Measurements from ENCODE around the gene POU2AF2. TPM values are rescaled to one million over a fixed set of nuclear protein-coding genes. Genes with fewer than 3 reads are reported as not detected.
"Not testable (repeated sequence)": the region's sequence is repeated elsewhere in the genome, so short reads cannot be mapped to it uniquely, and the experiment has no call there.

The POU2AF2 gene
- total RNA-seq, 1 donor from 2014 or later: not detected

- H3K27me3 ChIP-seq (ENCODE audit: control insufficient read depth in 3 of 3, insufficient read depth in 3 of 3, low read length in 3 of 3): no peaks in the 10 kb centered on the region
- no peaks in the 10 kb centered on the region for H3K36me3 ChIP-seq (ENCODE audit: control insufficient read depth in 3 of 3, insufficient read depth in 3 of 3, low read length in 3 of 3)
Measured at GRCh38 chr11:111282562-111283075, 37.1 kb downstream of the POU2AF2 start.

GRCh38 chr11:111283945-111284481, 38.5 kb downstream of the POU2AF2 start:
- Histone ChIP-seq H3K27ac (ENCODE audit: low read depth, low read length) (peak overlapping the region; percentile 28), H3K9ac (ENCODE audit: low read depth in 1 of 3, low read length in 3 of 3) (peak overlapping the region; percentile 3 to 47 (median 40)), H3K27me3 (ENCODE audit: control insufficient read depth in 3 of 3, insufficient read depth in 3 of 3, low read length in 3 of 3) (no peaks in the 10 kb centered on the region), H3K36me3 (ENCODE audit: control insufficient read depth in 3 of 3, insufficient read depth in 3 of 3, low read length in 3 of 3) (no peaks in the 10 kb centered on the region), H3K4me3 (ENCODE audit: low read length in 3 of 3) (no peak overlapping the region), H3K9me3 (ENCODE audit: control insufficient read depth in 3 of 3, low read length in 3 of 3) (no peaks in the 10 kb centered on the region), H3K4me1 (ENCODE audit: control insufficient read depth in 3 of 3, insufficient read depth in 3 of 3, low read length in 3 of 3) (peaks cover 8 to 13% (median 10%) of the 10 kb centered on the region in 3 donors)

More at GRCh38 chr11:111282562-111283075, 37.1 kb downstream of the POU2AF2 start:
- H3K4me3 ChIP-seq (ENCODE audit: low read length in 3 of 3): no peak overlapping the region
- no peaks in the 10 kb centered on the region for H3K9me3 ChIP-seq (ENCODE audit: control insufficient read depth in 3 of 3, low read length in 3 of 3)
- H3K9ac ChIP-seq (ENCODE audit: low read depth in 1 of 3, low read length in 3 of 3): no peak overlapping the region
- H3K4me1 ChIP-seq (ENCODE audit: control insufficient read depth in 3 of 3, insufficient read depth in 3 of 3, low read length in 3 of 3): peaks cover 8 to 13% (median 10%) of the 10 kb centered on the region in 3 donors
- no peak overlapping the region for H3K27ac ChIP-seq (ENCODE audit: low read depth, low read length)

- H3K4me3 ChIP-seq (ENCODE audit: low read length in 3 of 3): no peak overlapping the region
- no peaks in the 10 kb centered on the region for H3K27me3 ChIP-seq (ENCODE audit: control insufficient read depth in 3 of 3, insufficient read depth in 3 of 3, low read length in 3 of 3)
- peaks cover 9 to 18% (median 10%) of the 10 kb centered on the region in 3 donors for H3K4me1 ChIP-seq (ENCODE audit: control insufficient read depth in 3 of 3, insufficient read depth in 3 of 3, low read length in 3 of 3)
- H3K9me3 ChIP-seq (ENCODE audit: control insufficient read depth in 3 of 3, low read length in 3 of 3): no peaks in the 10 kb centered on the region
- no peak overlapping the region for H3K9ac ChIP-seq (ENCODE audit: low read depth in 1 of 3, low read length in 3 of 3)
- no peak overlapping the region for H3K27ac ChIP-seq (ENCODE audit: low read depth, low read length)
- no peaks in the 10 kb centered on the region for H3K36me3 ChIP-seq (ENCODE audit: control insufficient read depth in 3 of 3, insufficient read depth in 3 of 3, low read length in 3 of 3)
Measured at GRCh38 chr11:111285189-111286091, 39.9 kb downstream of the POU2AF2 start.

- Histone ChIP-seq H3K27ac (ENCODE audit: low read depth, low read length) (no peak overlapping the region), H3K9ac (ENCODE audit: low read depth in 1 of 3, low read length in 3 of 3) (no peak overlapping the region), H3K9me3 (ENCODE audit: control insufficient read depth in 3 of 3, low read length in 3 of 3) (no peaks in the 10 kb centered on the region), H3K4me1 (ENCODE audit: control insufficient read depth in 3 of 3, insufficient read depth in 3 of 3, low read length in 3 of 3) (peaks cover 0 to 8% (median 2%) of the 10 kb centered on the region in 3 donors), H3K27me3 (ENCODE audit: control insufficient read depth in 3 of 3, insufficient read depth in 3 of 3, low read length in 3 of 3) (no peaks in the 10 kb centered on the region), H3K36me3 (ENCODE audit: control insufficient read depth in 3 of 3, insufficient read depth in 3 of 3, low read length in 3 of 3) (no peaks in the 10 kb centered on the region), H3K4me3 (ENCODE audit: low read length in 3 of 3) (no peak overlapping the region)
Measured at GRCh38 chr11:111291764-111292163, 46.2 kb downstream of the POU2AF2 start.

- H3K27ac ChIP-seq (ENCODE audit: low read depth, low read length); H3K27me3 ChIP-seq (ENCODE audit: control insufficient read depth in 3 of 3, insufficient read depth in 3 of 3, low read length in 3 of 3); H3K36me3 ChIP-seq (ENCODE audit: control insufficient read depth in 3 of 3, insufficient read depth in 3 of 3, low read length in 3 of 3); H3K4me3 ChIP-seq (ENCODE audit: low read length in 3 of 3); H3K4me1 ChIP-seq (ENCODE audit: control insufficient read depth in 3 of 3, insufficient read depth in 3 of 3, low read length in 3 of 3); H3K9ac ChIP-seq (ENCODE audit: low read depth in 1 of 3, low read length in 3 of 3); H3K9me3 ChIP-seq (ENCODE audit: control insufficient read depth in 3 of 3, low read length in 3 of 3): not testable (repeated sequence)
Measured at GRCh38 chr11:111292408-111292807, 46.9 kb downstream of the POU2AF2 start.

GRCh38 chr11:111296196-111296595, 50.7 kb downstream of the POU2AF2 start:
- H3K36me3 ChIP-seq (ENCODE audit: control insufficient read depth in 3 of 3, insufficient read depth in 3 of 3, low read length in 3 of 3): no peaks in the 10 kb centered on the region
- H3K9ac ChIP-seq (ENCODE audit: low read depth in 1 of 3, low read length in 3 of 3): no peak overlapping the region

GRCh38 chr11:111297696-111298095, 52.2 kb downstream of the POU2AF2 start:
- Histone ChIP-seq H3K36me3 (ENCODE audit: control insufficient read depth in 3 of 3, insufficient read depth in 3 of 3, low read length in 3 of 3) (no peaks in the 10 kb centered on the region), H3K9ac (ENCODE audit: low read depth in 1 of 3, low read length in 3 of 3) (no peak overlapping the region), H3K4me1 (ENCODE audit: control insufficient read depth in 3 of 3, insufficient read depth in 3 of 3, low read length in 3 of 3) (peaks cover 0 to 4% (median 0%) of the 10 kb centered on the region in 3 donors), H3K9me3 (ENCODE audit: control insufficient read depth in 3 of 3, low read length in 3 of 3) (no peaks in the 10 kb centered on the region), H3K27ac (ENCODE audit: low read depth, low read length) (no peak overlapping the region), H3K27me3 (ENCODE audit: control insufficient read depth in 3 of 3, insufficient read depth in 3 of 3, low read length in 3 of 3) (peaks cover 0 to 8% (median 0%) of the 10 kb centered on the region in 3 donors), H3K4me3 (ENCODE audit: low read length in 3 of 3) (no peak overlapping the region)

More at GRCh38 chr11:111296196-111296595, 50.7 kb downstream of the POU2AF2 start:
- no peak overlapping the region for H3K27ac ChIP-seq (ENCODE audit: low read depth, low read length)
- peaks cover 0 to 4% (median 0%) of the 10 kb centered on the region in 3 donors for H3K4me1 ChIP-seq (ENCODE audit: control insufficient read depth in 3 of 3, insufficient read depth in 3 of 3, low read length in 3 of 3)
- H3K4me3 ChIP-seq (ENCODE audit: low read length in 3 of 3): no peak overlapping the region
- H3K9me3 ChIP-seq (ENCODE audit: control insufficient read depth in 3 of 3, low read length in 3 of 3): no peaks in the 10 kb centered on the region
- peaks cover 0 to 6% (median 0%) of the 10 kb centered on the region in 3 donors for H3K27me3 ChIP-seq (ENCODE audit: control insufficient read depth in 3 of 3, insufficient read depth in 3 of 3, low read length in 3 of 3)

GRCh38 chr11:111298413-111299100, 53.0 kb downstream of the POU2AF2 start, which contains the start of gene POU2AF3:
TSS of gene POU2AF3 (plus strand) at chr11:111298546. CDS start at chr11:111298582, 36 bp downstream.
- H3K9ac ChIP-seq (ENCODE audit: low read depth in 1 of 3, low read length in 3 of 3): peak within 1 kb of the TSS; percentile 72 to 84 (median 74)

GRCh38 chr11:111299101-111300026, 53.8 kb downstream of the POU2AF2 start:
- Histone ChIP-seq H3K27ac (ENCODE audit: low read depth, low read length) (peak overlapping the region; percentile 36), H3K4me3 (ENCODE audit: low read length in 3 of 3) (peak overlapping the region; percentile 65 to 77 (median 74)), H3K9me3 (ENCODE audit: control insufficient read depth in 3 of 3, low read length in 3 of 3) (no peaks in the 10 kb centered on the region), H3K27me3 (ENCODE audit: control insufficient read depth in 3 of 3, insufficient read depth in 3 of 3, low read length in 3 of 3) (peaks cover 0 to 8% (median 0%) of the 10 kb centered on the region in 3 donors), H3K9ac (ENCODE audit: low read depth in 1 of 3, low read length in 3 of 3) (peak overlapping the region; percentile 72 to 84 (median 74)), H3K4me1 (ENCODE audit: control insufficient read depth in 3 of 3, insufficient read depth in 3 of 3, low read length in 3 of 3) (peaks cover 0 to 4% (median 0%) of the 10 kb centered on the region in 3 donors), H3K36me3 (ENCODE audit: control insufficient read depth in 3 of 3, insufficient read depth in 3 of 3, low read length in 3 of 3) (no peaks in the 10 kb centered on the region)

More at GRCh38 chr11:111298413-111299100, 53.0 kb downstream of the POU2AF2 start, which contains the start of gene POU2AF3:
- Histone ChIP-seq H3K4me3 (ENCODE audit: low read length in 3 of 3) (peak within 1 kb of the TSS; percentile 65 to 77 (median 74)), H3K9me3 (ENCODE audit: control insufficient read depth in 3 of 3, low read length in 3 of 3) (no peaks in the 10 kb centered on the region), H3K4me1 (ENCODE audit: control insufficient read depth in 3 of 3, insufficient read depth in 3 of 3, low read length in 3 of 3) (peaks cover 0 to 4% (median 0%) of the 10 kb centered on the region in 3 donors), H3K27me3 (ENCODE audit: control insufficient read depth in 3 of 3, insufficient read depth in 3 of 3, low read length in 3 of 3) (peaks cover 0 to 8% (median 0%) of the 10 kb centered on the region in 3 donors), H3K27ac (ENCODE audit: low read depth, low read length) (peak within 1 kb of the TSS; percentile 36), H3K36me3 (ENCODE audit: control insufficient read depth in 3 of 3, insufficient read depth in 3 of 3, low read length in 3 of 3) (no peaks in the 10 kb centered on the region)
